Neural cell (in vitro differentiated cells): Measurements from ENCODE around the gene EIF3I. TPM values are rescaled to one million over a fixed set of nuclear protein-coding genes. Genes with fewer than 3 reads are reported as not detected.

Source experiments
- H2AFZ ChIP-seq: fragments of 200-600, 300-800 bp; sonication (generic), shearing (Covaris generic); 2 replicates; pipeline ENCODE4 v1.6.0; 2014; ENCODE audit warnings: low read depth, mild to moderate bottlenecking, antibody characterized with exemption, low read length, moderate library complexity
- H3F3A ChIP-seq: fragments of 200-600 bp; shearing (Covaris generic); 2 replicates; pipeline ENCODE4 v1.6.1; 2016; ENCODE audit warnings: mild to moderate bottlenecking, moderate library complexity, mixed read lengths, antibody characterized with exemption, low read length; ENCODE audit not compliant: insufficient read depth, poor library complexity, severe bottlenecking
- H3K27ac ChIP-seq: fragments of 200-600, 300-800 bp; sonication (generic), shearing (Covaris generic); 2 replicates; pipeline ENCODE4 v1.5.1; 2014; ENCODE audit warnings: mild to moderate bottlenecking, low read length, moderate library complexity
- H3K27me3 ChIP-seq: fragments of 300-800, 200-600 bp; sonication (generic), shearing (Covaris generic); 2 replicates; pipeline ENCODE4 v1.6.0; 2014; ENCODE audit warnings: mild to moderate bottlenecking, low read depth, low read length, moderate library complexity; ENCODE audit not compliant: insufficient read depth
- H3K36me3 ChIP-seq: fragments of 300-800, 200-600 bp; sonication (generic), shearing (Covaris generic); 2 replicates; pipeline ENCODE4 v1.5.1; 2014; ENCODE audit warnings: mild to moderate bottlenecking, antibody characterized with exemption, low read length, moderate library complexity; ENCODE audit not compliant: insufficient read depth
- H3K4me2 ChIP-seq: fragments of 300-800, 200-600 bp; sonication (generic), shearing (Covaris generic); 2 replicates; pipeline ENCODE4 v1.6.0; 2014; ENCODE audit warnings: mild to moderate bottlenecking, low read length
- H3K4me3 ChIP-seq: fragments of 300-800, 200-600 bp; sonication (generic), shearing (Covaris generic); 2 replicates; pipeline ENCODE4 v1.5.1; 2014; ENCODE audit warnings: mild to moderate bottlenecking, low read length, moderate library complexity
- H3K79me2 ChIP-seq: fragments of 200-600 bp; shearing (Covaris generic); replicated peaks from 2 replicates; pipeline ENCODE4 v1.6.0; 2014; ENCODE audit warnings: mild to moderate bottlenecking, low read length, moderate library complexity; ENCODE audit not compliant: insufficient read depth
- H3K9ac ChIP-seq: fragments of 300-800, 200-600 bp; sonication (generic), shearing (Covaris generic); 2 replicates; pipeline ENCODE4 v1.6.1; 2016; ENCODE audit warnings: mild to moderate bottlenecking, low read length, mixed read lengths
- H3K9me2 ChIP-seq: fragments of 200-600 bp; shearing (Covaris generic); 2 replicates; pipeline ENCODE4 v1.6.1; 2016; ENCODE audit warnings: mild to moderate bottlenecking, low read length, mixed read lengths; ENCODE audit not compliant: insufficient read depth
- H3K9me3 ChIP-seq: fragments of 200-600, 300-800 bp; sonication (generic), shearing (Covaris generic); 2 replicates; pipeline ENCODE4 v1.6.1; 2016; ENCODE audit warnings: mild to moderate bottlenecking, mixed run types, low read length, moderate library complexity, mixed read lengths
- H4K20me1 ChIP-seq: fragments of 200-600 bp; shearing (Covaris generic); 2 replicates; pipeline ENCODE4 v1.6.1; 2016; ENCODE audit warnings: mild to moderate bottlenecking, mixed run types; ENCODE audit not compliant: insufficient read depth
- EP300 ChIP-seq: fragments of 450-650 bp; conservative IDR thresholded peaks from 2 replicates; pipeline ENCODE4 v1.6.1; 2014; ENCODE audit warnings: antibody characterized with exemption, mild to moderate bottlenecking, moderate library complexity; ENCODE audit not compliant: poor library complexity, severe bottlenecking
- EZH2 ChIP-seq: fragments of 200-600, 300-800 bp; shearing (Covaris generic), sonication (generic); IDR thresholded peaks from 2 replicates; pipeline ENCODE4 v1.6.1; 2014; ENCODE audit warnings: antibody characterized with exemption, low read length, borderline replicate concordance, mild to moderate bottlenecking; ENCODE audit not compliant: insufficient read depth, poor library complexity, severe bottlenecking
- MXI1 ChIP-seq: fragments of 450-650 bp; conservative IDR thresholded peaks from 2 replicates; pipeline ENCODE4 v1.6.1; 2014; ENCODE audit warnings: antibody characterized with exemption, mild to moderate bottlenecking; ENCODE audit not compliant: poor library complexity, severe bottlenecking
- POLR2AphosphoS5 ChIP-seq: IDR thresholded peaks from 2 replicates; pipeline ENCODE4 v1.6.1; 2012
- RAD21 ChIP-seq: fragments of 450-650 bp; conservative IDR thresholded peaks from 2 replicates; pipeline ENCODE4 v1.6.1; 2014; ENCODE audit warnings: antibody characterized with exemption, mild to moderate bottlenecking, moderate library complexity
- SMC3 ChIP-seq: fragments of 450-650 bp; conservative IDR thresholded peaks from 2 replicates; pipeline ENCODE4 v1.6.1; 2014; ENCODE audit warnings: antibody characterized with exemption, mild to moderate bottlenecking, moderate library complexity; ENCODE audit not compliant: poor library complexity
- TAF1 ChIP-seq: IDR thresholded peaks from 2 replicates; pipeline ENCODE4 v1.6.1; 2012; ENCODE audit warnings: low read depth
- polyA plus RNA-seq: library from polyadenylated mRNA; depleted of rRNA; stranded (reverse); fragments of >200 nt; gene quantifications from 2 replicates; pipeline ENCODE4 v1.2.3, GENCODE V29; 2014
- TF ChIP-seq, protein P1 (sequence below): IDR thresholded peaks from 2 replicates; pipeline ENCODE4 v1.6.1; 2012; ENCODE audit warnings: borderline replicate concordance
- TF ChIP-seq, protein P2 (sequence below): fragments of 450-650 bp; IDR thresholded peaks from 2 replicates; pipeline ENCODE4 v1.5.1; 2014; ENCODE audit warnings: antibody characterized with exemption, mild to moderate bottlenecking, moderate library complexity; ENCODE audit not compliant: poor library complexity, severe bottlenecking

The EIF3I gene
- polyA plus RNA-seq, 1 donor from 2014 or later: 158 TPM

DNA sequence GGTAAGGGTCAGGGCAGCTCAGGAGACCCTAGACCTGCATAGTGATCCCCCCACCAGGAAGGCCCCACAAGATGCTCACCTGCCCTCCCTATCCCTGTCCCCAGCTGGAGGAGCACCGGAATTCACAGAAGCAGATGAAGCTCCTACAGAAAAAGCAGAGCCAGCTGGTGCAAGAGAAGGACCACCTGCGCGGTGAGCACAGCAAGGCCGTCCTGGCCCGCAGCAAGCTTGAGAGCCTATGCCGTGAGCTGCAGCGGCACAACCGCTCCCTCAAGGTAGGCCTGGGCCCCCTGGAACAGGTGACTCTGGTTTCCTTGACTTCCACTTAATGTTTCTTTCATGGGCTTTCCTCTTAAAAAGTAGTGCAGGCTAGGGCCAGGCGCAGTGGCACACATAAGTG is 34.4 kb upstream of the EIF3I start:
- Histone ChIP-seq H3K9me2 (no peaks in the 10 kb centered on the region), H3K36me3 (peaks cover 3% of the 10 kb centered on the region), H3K27me3 (no peaks in the 10 kb centered on the region), H2AFZ (no peak overlapping the region), H3K4me2 (no peak overlapping the region), H3K9me3 (no peaks in the 10 kb centered on the region), H3K9ac (no peak overlapping the region), H3K4me3 (no peak overlapping the region), H4K20me1 (no peaks in the 10 kb centered on the region), H3K79me2 (peaks cover 4% of the 10 kb centered on the region), H3K27ac (no peak overlapping the region), H3F3A (no peaks in the 10 kb centered on the region)
- TF ChIP-seq MXI1 (no peak), TAF1 (no peak), EZH2 (no peak), POLR2AphosphoS5 (no peak), EP300 (no peak), RAD21 (no peak), SMC3 (no peak)
- TF ChIP-seq, protein P1, sequence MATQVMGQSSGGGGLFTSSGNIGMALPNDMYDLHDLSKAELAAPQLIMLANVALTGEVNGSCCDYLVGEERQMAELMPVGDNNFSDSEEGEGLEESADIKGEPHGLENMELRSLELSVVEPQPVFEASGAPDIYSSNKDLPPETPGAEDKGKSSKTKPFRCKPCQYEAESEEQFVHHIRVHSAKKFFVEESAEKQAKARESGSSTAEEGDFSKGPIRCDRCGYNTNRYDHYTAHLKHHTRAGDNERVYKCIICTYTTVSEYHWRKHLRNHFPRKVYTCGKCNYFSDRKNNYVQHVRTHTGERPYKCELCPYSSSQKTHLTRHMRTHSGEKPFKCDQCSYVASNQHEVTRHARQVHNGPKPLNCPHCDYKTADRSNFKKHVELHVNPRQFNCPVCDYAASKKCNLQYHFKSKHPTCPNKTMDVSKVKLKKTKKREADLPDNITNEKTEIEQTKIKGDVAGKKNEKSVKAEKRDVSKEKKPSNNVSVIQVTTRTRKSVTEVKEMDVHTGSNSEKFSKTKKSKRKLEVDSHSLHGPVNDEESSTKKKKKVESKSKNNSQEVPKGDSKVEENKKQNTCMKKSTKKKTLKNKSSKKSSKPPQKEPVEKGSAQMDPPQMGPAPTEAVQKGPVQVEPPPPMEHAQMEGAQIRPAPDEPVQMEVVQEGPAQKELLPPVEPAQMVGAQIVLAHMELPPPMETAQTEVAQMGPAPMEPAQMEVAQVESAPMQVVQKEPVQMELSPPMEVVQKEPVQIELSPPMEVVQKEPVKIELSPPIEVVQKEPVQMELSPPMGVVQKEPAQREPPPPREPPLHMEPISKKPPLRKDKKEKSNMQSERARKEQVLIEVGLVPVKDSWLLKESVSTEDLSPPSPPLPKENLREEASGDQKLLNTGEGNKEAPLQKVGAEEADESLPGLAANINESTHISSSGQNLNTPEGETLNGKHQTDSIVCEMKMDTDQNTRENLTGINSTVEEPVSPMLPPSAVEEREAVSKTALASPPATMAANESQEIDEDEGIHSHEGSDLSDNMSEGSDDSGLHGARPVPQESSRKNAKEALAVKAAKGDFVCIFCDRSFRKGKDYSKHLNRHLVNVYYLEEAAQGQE: no peak
- TF ChIP-seq, protein P2, sequence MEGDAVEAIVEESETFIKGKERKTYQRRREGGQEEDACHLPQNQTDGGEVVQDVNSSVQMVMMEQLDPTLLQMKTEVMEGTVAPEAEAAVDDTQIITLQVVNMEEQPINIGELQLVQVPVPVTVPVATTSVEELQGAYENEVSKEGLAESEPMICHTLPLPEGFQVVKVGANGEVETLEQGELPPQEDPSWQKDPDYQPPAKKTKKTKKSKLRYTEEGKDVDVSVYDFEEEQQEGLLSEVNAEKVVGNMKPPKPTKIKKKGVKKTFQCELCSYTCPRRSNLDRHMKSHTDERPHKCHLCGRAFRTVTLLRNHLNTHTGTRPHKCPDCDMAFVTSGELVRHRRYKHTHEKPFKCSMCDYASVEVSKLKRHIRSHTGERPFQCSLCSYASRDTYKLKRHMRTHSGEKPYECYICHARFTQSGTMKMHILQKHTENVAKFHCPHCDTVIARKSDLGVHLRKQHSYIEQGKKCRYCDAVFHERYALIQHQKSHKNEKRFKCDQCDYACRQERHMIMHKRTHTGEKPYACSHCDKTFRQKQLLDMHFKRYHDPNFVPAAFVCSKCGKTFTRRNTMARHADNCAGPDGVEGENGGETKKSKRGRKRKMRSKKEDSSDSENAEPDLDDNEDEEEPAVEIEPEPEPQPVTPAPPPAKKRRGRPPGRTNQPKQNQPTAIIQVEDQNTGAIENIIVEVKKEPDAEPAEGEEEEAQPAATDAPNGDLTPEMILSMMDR: no peak

DNA sequence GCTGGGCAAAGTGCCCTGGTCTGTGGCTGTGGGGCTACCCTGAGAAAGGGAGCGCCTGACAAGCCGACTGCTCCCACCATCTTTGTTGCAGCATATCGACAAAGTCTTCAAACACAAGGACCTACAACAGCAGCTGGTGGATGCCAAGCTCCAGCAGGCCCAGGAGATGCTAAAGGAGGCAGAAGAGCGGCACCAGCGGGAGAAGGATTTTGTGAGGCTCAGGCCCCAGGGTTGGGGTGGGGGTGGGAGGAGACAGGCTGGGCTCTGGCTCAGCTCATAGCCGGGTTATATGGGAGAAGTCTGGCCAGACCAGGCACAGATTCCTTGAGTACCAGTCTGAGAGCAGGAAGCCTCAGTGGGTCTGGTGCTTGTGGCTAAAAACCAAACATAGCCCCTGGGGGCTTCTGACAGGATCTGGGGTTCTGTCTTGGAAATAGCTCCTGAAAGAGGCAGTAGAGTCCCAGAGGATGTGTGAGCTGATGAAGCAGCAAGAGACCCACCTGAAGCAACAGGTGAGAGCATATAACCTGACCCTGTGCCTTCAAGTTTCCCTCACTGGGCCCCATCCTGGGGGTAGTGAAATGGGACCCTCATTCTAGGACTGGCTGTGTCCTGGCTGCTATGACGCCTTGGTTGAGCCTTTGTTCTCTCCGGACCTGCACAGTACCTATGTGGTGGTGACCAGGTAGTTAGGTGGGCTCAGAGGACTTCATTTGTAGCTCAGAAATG is 29.8 kb upstream of the EIF3I start:
- Histone ChIP-seq H3K9me3 (no peaks in the 10 kb centered on the region), H3K9me2 (no peaks in the 10 kb centered on the region), H4K20me1 (no peaks in the 10 kb centered on the region), H2AFZ (no peak overlapping the region), H3K27me3 (no peaks in the 10 kb centered on the region), H3K36me3 (peaks cover 8% of the 10 kb centered on the region), H3K4me2 (no peak overlapping the region), H3K9ac (no peak overlapping the region), H3F3A (no peaks in the 10 kb centered on the region), H3K27ac (no peak overlapping the region), H3K4me3 (no peak overlapping the region), H3K79me2 (no peaks in the 10 kb centered on the region)
- no peak for TF ChIP-seq MXI1
- TF ChIP-seq, protein P2: no peak
- no peak for TF ChIP-seq POLR2AphosphoS5
